Activated CD4-positive, alpha-beta T cell treated with anti-CD3 and anti-CD28 coated beads for 48 hours (primary cell): ENCODE results near the gene FAM133A.

Experiments used
- DNase-seq: peaks from one replicate; pipeline ENCODE4 v3.0.0-alpha.2; 2020

Gene FAM133A

GRCh38 chrX:93673869-93674271 is at the start of gene FAM133A:
Gene FAM133A, plus strand, starts transcription at chrX:93674206. Its CDS starts 35,214 bp downstream, at chrX:93709420.
- DNase-seq, result no peak

GRCh38 chrX:93637591-93637990 is 36.4 kb upstream of the FAM133A start:
- DNase-seq, result no peak

- DNase-seq, result no peak
These were observed 24.6 kb upstream of the FAM133A start for GRCh38 chrX:93649381-93649780.

DNA sequence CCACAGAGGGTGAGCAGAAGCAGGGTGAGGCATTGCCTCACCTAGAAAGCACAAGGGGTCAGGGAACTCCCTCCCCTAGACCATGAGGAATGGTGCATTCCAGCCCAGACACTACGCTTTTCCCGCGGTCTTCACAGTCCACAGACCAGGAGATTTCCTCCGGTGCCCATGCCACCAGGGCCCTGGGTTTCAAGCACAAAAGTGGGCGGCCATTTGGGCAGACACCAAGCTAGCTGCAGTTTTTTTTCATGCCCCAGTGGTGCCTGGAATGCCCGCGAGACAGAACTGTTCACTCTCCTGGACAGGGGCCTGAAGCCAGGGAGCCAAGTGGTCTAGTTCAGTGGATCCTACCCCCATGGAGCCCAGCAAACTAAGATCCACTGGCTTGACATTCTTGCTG is 13.4 kb upstream of the FAM133A start:
- DNase-seq, result no peak

- peak; percentile 71 for DNase-seq
These were observed 744 bp upstream of the FAM133A start, which contains the start of gene NAP1L3 for GRCh38 chrX:93673056-93673868. Gene NAP1L3, minus strand, starts transcription at chrX:93673578. Its CDS starts 274 bp downstream, at chrX:93673304.

- no peak for DNase-seq
These were observed 22.0 kb downstream of the FAM133A start for GRCh38 chrX:93695981-93696380.

DNA sequence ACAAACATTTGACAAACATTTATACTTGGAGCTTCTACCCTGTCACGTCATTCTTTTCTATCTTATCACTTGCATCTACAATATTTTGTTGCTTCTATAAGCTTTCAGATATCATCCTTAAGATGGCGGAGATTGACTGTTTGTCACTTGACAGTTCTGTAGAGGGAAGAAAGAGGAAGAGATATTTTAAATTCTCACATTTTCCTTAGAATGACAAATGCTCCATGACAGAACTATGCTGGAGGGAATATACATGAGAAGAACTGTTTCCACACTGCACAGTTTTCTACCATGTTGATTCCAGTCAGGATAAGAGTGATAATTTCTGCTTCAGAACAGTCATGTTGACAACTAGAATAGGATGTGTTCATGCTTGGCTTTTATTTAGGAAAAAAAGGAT is 29.7 kb downstream of the FAM133A start:
- DNase-seq, result no peak

- no peak for DNase-seq
These were observed 37.1 kb downstream of the FAM133A start for GRCh38 chrX:93711076-93711475.

DNA sequence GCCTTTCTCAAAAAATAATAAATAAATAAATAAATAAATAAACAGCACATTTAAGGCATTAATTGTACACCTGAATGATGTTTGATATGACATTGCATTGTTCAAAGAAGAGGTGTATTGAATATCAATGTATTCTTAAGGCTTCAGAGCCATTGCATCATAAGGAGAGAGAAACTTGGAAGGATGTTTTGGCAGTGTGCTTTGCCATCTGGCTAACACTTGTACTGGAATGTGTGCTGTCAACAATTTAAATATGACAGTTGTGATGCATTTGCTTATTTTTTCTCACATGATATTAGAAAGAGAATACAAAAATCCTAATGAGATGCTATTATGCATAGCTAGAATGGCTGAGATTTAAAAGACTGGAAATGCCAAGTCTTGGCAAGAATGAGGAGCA is 67.8 kb downstream of the FAM133A start:
- DNase-seq, result no peak

DNA sequence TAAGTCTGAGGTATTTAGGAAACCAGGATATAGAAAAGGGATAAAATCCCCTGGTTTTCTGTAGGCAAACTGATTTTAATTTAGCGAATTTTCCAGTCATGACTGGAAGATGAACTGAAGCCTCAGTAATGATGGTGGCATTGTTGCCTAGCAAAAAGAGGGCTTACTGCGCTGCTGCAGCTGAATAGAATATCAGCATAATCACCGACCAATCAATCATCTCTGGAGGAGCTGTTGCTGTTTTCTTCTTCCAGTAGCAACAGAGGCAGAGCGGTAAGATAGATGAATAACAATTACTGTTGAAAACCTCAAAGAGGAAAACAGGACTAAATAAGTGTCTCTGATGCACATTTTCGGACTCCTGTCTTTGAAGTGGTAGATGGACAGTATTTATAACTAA is 86.2 kb downstream of the FAM133A start:
- no peak for DNase-seq
